Measurements from ENCODE around the gene FARP2.
"Not testable (repeated sequence)": the region's sequence is repeated elsewhere in the genome, so short reads cannot be mapped to it uniquely, and the experiment has no call there.

FARP2 gene

GRCh38 chr2:241355983-241356870 is at the start of gene FARP2:
FARP2 (plus strand) TSS chr2:241356285; CDS start chr2:241373108, 16,823 bp downstream.
- peak; percentile 95 for DNase-seq

GRCh38 chr2:241307055-241307454 is 49.0 kb upstream of the FARP2 start:
- DNase-seq, result no peak

- no peak for DNase-seq
These were observed 47.8 kb upstream of the FARP2 start for GRCh38 chr2:241308267-241308666.

DNA sequence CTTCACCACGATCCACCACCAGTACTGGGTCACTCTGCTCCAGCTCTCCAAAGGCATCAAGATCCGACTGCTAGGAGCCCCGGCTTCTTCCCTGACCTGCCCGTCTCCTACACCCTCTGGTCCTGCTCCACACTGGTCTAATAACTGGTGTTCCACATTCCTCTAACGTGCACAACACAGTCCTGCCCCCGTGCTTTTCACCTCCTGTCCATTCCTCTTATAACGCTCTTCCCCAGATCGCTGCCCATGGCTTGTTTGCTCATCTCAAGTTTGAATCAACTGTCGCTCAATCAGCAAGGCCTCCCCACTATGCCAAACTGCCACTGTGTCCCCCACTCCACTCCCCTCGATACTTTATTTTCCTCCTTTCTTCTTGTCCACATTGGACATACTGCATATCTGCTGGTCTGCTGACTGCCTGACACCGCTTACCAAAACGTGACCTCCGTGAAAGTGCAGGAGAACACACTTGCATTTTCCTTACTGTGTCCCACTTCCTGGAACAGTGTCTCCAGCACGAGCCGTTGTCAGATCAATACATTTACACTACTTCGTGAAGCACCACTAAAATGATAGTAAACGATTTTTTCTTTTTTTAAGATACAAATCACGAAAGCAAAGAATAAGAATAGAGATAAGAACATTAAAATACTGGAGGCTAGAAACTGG is 47.1 kb upstream of the FARP2 start:
- no peak for DNase-seq

GRCh38 chr2:241309684-241310117 is 46.4 kb upstream of the FARP2 start:
- peak; percentile 65 for DNase-seq

GRCh38 chr2:241310917-241311566 is 45.0 kb upstream of the FARP2 start:
- no peak for DNase-seq

GRCh38 chr2:241312082-241312481 is 44.0 kb upstream of the FARP2 start:
- no peak for DNase-seq

DNA sequence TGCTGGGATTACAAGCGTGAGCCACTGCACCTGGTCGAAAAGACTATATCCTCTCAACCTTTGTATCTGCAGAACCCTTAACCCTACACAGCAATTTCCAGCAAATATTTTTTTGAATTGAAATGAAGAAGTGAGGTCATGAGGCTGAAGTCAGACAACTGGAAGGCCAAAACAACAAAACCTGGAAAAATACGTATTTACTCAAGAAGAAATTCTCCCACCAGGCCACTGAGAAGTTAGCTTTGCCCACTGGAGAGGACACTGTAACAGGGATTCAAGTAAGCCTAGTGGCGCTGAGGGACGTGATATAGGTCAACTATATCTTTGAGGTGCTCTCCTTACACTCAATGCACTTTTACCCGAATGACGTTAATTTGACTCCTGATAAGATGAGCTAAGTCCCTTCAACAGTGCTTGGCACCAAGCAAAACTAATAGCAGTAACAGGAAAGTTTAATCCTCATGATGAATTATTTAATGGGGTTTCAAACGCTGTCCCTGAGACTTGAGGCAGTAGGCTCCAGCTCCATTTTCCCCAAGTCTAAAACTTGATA is 42.5 kb upstream of the FARP2 start:
- DNase-seq, result no peak

DNA sequence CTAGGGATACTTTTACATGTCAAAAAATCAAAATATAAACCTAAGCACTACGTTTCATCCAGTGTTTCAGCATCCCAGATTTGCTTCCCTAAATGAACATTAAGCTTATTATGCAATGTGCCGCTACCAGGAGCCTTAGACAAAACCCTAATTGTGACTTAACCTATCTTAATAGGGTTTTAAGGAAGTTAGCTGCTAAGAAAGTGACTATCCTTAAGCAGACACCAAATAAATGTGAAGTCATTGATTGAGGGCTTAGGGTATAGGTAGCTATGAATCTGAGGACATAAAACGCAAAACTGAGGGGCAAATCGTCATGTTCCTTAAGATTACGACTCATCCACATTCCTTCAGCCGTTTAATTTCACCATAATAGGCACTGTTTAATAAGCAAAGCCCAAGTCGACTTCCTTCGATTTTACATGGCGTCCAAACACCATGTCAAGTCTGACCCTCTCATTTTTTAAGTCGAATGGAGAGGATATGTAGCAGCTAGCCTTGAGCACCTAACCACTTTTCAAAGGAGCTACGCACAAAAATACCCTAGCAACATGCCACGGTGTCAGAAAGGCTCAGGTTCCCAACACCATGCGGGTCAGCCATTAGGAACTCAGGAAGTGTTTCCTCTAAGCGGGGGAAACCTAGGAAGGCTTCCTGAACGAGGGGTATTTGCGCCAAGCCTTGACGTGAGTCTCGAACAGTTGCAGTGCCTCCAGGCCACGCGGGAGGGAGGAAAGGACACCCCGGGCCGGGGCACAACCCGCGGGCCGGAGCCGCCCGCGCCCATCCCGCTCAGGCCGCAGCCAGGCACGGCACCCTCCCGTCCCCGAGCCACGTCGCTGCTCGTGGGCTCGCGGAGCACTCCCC is 41.6 kb upstream of the FARP2 start:
- no peak for DNase-seq

DNA sequence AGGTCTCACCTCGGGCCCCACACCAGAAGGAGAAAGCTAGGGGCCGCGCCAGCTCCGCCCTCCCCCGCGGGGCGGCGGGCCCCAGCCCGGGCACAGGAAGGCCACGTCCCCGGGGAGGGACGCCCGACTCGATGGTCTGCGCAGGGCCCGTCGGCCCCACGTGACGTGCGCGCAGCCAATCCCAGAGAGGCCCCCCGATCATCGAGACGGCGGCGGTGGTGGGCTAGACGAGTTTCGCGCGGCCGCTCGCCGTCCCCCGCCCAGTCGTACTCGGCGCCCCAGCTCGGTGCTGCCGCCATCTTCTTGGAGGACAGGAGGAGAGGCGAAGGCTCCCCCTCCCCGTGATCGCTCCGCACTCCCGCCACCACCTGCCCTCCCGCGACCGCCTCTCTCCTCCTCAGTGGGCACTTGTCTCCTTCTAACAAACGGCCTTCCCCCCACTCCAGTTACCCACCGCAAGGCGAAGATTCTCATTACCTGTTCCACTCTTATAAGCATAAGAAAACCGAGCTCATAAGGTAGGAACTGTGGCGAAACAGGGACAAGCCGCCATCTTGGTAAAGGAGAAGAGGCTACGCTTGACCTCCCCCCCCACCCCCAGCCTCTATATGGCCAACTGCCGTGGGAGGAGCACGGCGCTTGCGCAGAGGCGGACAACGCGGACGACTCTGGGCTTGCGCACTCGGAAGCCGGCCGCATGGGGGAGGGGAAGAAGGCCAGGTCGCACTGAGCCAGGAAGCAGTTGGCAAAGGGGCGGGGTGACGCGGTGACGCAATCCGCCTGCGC is 40.8 kb upstream of the FARP2 start, which contains the start of gene HDLBP:
Gene HDLBP (minus strand): TSS at position 580 of the 786 bp plus-strand sequence. CDS start 48,803 bp downstream, outside the sequence.
- peak; percentile 100 for DNase-seq

- no peak for DNase-seq
These were observed 40.0 kb upstream of the FARP2 start, which contains the start of gene SEPTIN2 for GRCh38 chr2:241315879-241316631. SEPTIN2 (plus strand) TSS chr2:241315925; CDS start chr2:241324233, 8,308 bp downstream.

- no peak for DNase-seq
These were observed 39.3 kb upstream of the FARP2 start for GRCh38 chr2:241316825-241317224.

DNA sequence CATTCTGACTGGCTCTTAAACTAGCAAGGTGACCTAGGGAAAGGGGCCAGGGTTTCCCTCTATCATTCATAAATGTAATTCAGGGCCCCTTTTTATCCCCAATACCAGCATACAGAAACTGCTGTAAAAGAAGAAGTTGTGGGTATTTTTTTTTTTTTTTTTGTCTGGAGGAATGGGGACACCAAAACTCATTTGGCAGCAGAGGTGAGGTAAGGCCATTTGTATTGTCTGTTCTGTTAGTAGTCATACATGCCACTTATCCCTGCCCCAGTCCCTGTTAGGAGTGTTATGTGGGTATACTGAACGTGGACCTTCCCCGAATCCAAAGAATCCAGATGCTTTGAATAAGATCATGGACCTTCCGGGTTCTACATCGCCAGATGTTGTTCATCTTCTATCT is 38.7 kb upstream of the FARP2 start:
- DNase-seq, result no peak

DNA sequence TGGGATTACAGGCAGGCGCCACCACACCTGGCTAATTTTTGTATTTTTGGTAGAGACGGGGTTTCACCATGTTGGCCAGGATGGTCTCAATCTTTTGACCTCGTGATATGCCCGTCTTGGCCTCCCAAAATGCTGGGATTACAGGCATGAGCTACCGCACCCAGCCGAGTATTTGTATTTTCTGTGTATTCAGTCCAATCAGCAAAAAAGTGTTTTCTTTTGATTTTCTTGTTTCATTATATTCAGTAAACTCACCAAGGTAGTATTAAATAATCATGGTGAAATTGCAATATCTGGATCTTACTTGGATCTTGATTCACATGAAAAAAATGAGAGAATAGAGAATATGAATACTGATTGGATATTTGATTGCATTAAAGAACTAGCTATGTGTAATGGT is 37.3 kb upstream of the FARP2 start:
- not testable (repeated sequence) for DNase-seq

- no peak for DNase-seq
These were observed 35.7 kb upstream of the FARP2 start for GRCh38 chr2:241320394-241320793.

DNA sequence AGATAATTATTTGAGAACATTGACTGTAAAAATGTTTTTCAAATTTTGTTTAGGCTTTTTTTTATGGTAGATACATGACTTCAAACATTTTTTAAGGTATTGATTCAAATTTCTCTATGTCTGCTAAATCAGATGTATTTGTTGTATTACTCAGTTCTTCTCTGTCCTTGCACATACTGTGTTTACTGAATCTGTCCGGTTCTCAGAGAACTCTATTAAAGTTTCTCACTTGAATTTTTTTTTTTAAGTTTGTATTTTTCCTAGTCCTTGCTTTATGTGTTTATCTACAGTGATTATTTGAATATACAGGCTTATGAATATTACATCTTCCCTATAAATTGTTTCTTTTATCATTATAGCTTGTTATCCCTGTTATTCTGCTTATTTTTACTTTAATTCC is 35.1 kb upstream of the FARP2 start:
- no peak for DNase-seq

GRCh38 chr2:241321886-241322285 is 34.2 kb upstream of the FARP2 start:
- no peak for DNase-seq

DNA sequence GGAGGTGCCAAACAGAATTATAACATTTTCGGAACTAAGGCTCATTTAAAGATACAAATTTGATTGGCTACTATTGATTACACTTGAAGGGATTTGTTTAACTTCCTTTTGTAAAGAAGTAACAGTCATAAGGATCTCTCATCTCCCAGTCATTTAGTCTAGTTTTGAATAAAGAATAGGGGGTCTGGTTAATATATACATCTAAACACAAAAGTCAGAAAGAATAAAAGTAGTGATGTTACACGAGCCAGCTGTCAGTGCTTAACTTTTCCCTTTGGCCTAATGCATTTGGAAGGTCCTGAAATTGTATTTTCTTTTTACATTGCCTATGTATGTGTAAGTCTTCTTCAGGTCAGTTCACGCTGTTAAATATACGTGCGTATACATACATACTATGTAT is 32.3 kb upstream of the FARP2 start:
- DNase-seq, result no peak

DNA sequence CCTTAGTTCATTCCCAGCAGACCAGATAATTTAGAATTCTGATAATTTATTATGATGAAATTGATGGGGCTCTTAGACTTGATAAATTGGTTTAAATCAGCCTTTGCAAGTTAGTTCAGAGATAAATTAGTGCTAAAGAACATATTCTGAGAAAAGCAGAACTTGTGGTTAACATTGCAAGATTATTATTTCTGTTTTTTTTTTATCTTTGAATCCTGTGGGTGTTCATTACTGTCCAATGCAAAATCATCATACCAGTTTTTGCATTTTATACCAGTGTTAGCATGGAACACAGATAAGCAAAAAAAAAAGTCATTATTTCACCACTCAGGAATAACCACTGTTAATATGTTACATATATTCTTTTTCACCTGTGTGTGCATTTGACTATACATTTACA is 31.3 kb upstream of the FARP2 start:
- DNase-seq, result no peak

DNA sequence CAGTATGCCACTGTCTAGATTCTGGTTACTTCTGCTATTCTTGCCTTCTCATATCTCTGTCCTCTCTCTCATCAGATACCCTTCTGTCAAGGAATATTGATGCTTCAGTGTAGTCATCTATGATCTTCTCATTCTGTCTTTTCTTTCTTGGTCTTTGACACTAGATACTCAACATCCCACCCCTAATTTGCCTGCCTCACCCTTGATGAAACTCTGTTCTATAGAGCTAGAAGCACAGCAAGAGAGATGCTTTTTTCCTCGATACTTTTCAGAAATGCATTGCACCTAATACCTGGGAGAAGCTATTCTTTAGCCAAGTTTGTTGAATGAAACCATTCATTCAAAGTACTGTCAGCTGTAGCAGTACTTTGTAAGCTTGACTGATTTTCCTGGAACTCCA is 30.8 kb upstream of the FARP2 start:
- DNase-seq, result no peak

All from activated effector memory CD4-positive, alpha-beta T cell treated with Interleukin-2 at 50 U/mL for 16 hours (primary cell).